GM18861 (cell line): ENCODE results near the gene GRIA4.

Experiments
- ATAC-seq: cut with Tn5 transposase; IDR thresholded peaks from one replicate; pipeline ENCODE4 v1.9.1; 2021; ENCODE audit not compliant: unreplicated experiment

The GRIA4 gene

GRCh38 chr11:105636496-105636895 is 26.6 kb downstream of the GRIA4 start:
- ATAC-seq: no peak

GRCh38 chr11:105639527-105639926 is 29.7 kb downstream of the GRIA4 start:
- no peak for ATAC-seq

- ATAC-seq: no peak
These were observed 31.6 kb downstream of the GRIA4 start for GRCh38 chr11:105641433-105641832.

GRCh38 chr11:105642870-105643269 is 33.0 kb downstream of the GRIA4 start:
- ATAC-seq: no peak

- no peak for ATAC-seq
These were observed 35.1 kb downstream of the GRIA4 start for GRCh38 chr11:105644839-105645573.

- ATAC-seq: no peak
These were observed 37.9 kb downstream of the GRIA4 start for GRCh38 chr11:105647780-105648179.

GRCh38 chr11:105648762-105649161 is 38.9 kb downstream of the GRIA4 start:
- ATAC-seq: no peak

- ATAC-seq: no peak
These were observed 55.4 kb downstream of the GRIA4 start for GRCh38 chr11:105665281-105665680.

- ATAC-seq: no peak
These were observed 57.6 kb downstream of the GRIA4 start for GRCh38 chr11:105667441-105667840.

GRCh38 chr11:105670811-105671210 is 60.9 kb downstream of the GRIA4 start:
- no peak for ATAC-seq

- ATAC-seq: no peak
These were observed 63.2 kb downstream of the GRIA4 start for GRCh38 chr11:105673089-105673488.

GRCh38 chr11:105689631-105690030 is 79.8 kb downstream of the GRIA4 start:
- no peak for ATAC-seq

- no peak for ATAC-seq
These were observed 80.6 kb downstream of the GRIA4 start for GRCh38 chr11:105690467-105690866.

- ATAC-seq: no peak
These were observed 83.3 kb downstream of the GRIA4 start for GRCh38 chr11:105693075-105693759.

- ATAC-seq: no peak
These were observed 86.1 kb downstream of the GRIA4 start for GRCh38 chr11:105696000-105696399.

GRCh38 chr11:105697291-105697690 is 87.4 kb downstream of the GRIA4 start:
- no peak for ATAC-seq

- no peak for ATAC-seq
These were observed 89.3 kb downstream of the GRIA4 start for GRCh38 chr11:105699203-105699602.

GRCh38 chr11:105700271-105700670 is 90.4 kb downstream of the GRIA4 start:
- ATAC-seq: no peak

GRCh38 chr11:105701098-105701497 is 91.2 kb downstream of the GRIA4 start:
- ATAC-seq: no peak

- no peak for ATAC-seq
These were observed 96.1 kb downstream of the GRIA4 start for GRCh38 chr11:105705786-105706530.

- ATAC-seq: no peak
These were observed 103.2 kb downstream of the GRIA4 start for GRCh38 chr11:105713106-105713505.

GRCh38 chr11:105713696-105714095 is 103.8 kb downstream of the GRIA4 start:
- no peak for ATAC-seq
